ENCODE results near the gene CD40LG. TPM values are rescaled to one million over a fixed set of nuclear protein-coding genes. Genes with fewer than 3 reads are reported as not detected.

Gene CD40LG
- total RNA-seq, 1 experiment from 2014 or later = not detected

DNA sequence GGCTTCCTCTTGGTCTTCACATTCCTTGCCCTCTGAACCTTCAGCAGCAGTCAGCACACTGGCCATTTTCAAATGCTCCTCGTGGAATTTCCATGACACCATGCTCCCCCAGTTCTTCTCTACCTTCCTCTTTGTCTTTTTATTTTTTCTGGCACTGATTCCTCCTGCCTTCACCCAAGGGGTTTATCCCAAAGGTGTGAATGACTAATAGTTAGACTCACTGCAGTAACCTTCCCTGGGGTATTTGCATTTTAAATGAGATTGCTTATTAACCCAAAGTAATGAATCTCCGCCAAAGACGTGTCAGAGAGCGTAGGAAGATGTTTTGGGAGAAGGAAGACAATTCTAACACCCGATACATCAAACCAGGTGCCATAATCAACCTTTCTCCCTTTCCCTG is 36.2 kb downstream of the CD40LG start:
- Histone ChIP-seq H4K91ac (ENCODE audit: insufficient read length, low read depth, low read length) (no peak overlapping the region), H3K4ac (ENCODE audit: low read depth, low read length) (no peak overlapping the region), H3K9ac (ENCODE audit: extremely low read depth, insufficient read length, low read length) (no peak overlapping the region), H3K4me2 (ENCODE audit: insufficient read depth, insufficient read length, low read length) (no peak overlapping the region), H3K9me3 (ENCODE audit: control insufficient read depth, low read depth, low read length) (peaks cover 60% of the 10 kb centered on the region), H3K18ac (ENCODE audit: insufficient read length, low read depth, low read length) (no peak overlapping the region), H3K23ac (ENCODE audit: insufficient read length, low read depth, low read length) (no peak overlapping the region), H2AK5ac (ENCODE audit: insufficient read length, low read length) (no peak overlapping the region), H2AFZ (ENCODE audit: low read length) (no peak overlapping the region), H3K79me2 (ENCODE audit: insufficient read depth, low read length) (no peaks in the 10 kb centered on the region), H3K4me1 (ENCODE audit: insufficient read depth, low read length) (peaks cover 1% of the 10 kb centered on the region; the same call in 1 of the 2 replicates), H2BK20ac (ENCODE audit: low read depth, low read length, poor library complexity, severe bottlenecking) (no peak overlapping the region), H4K5ac (ENCODE audit: insufficient read length, low read depth, low read length) (no peak overlapping the region), H3K27me3 (ENCODE audit: insufficient read depth, low read length) (no peaks in the 10 kb centered on the region), H2BK5ac (ENCODE audit: insufficient read length, low read length) (no peak overlapping the region), H2BK120ac (ENCODE audit: low read depth, low read length, poor library complexity, severe bottlenecking) (no peak overlapping the region), H3K27ac (ENCODE audit: insufficient read length, low read depth, low read length) (no peak overlapping the region), H3K23me2 (ENCODE audit: insufficient read length, low read depth, low read length, poor library complexity, severe bottlenecking) (no peaks in the 10 kb centered on the region), H4K8ac (replicated peaks; ENCODE audit: insufficient read length, low read depth, low read length) (no peak overlapping the region), H2BK15ac (ENCODE audit: low read depth, low read length) (no peak overlapping the region), H3K79me1 (ENCODE audit: insufficient read depth, low read depth, low read length, poor library complexity, severe bottlenecking) (no peaks in the 10 kb centered on the region), H2BK12ac (ENCODE audit: insufficient read length, low read depth, low read length) (no peak overlapping the region), H3K56ac (ENCODE audit: insufficient read length, low read depth, low read length) (no peak overlapping the region), H3T11ph (ENCODE audit: low read length) (no peak overlapping the region), H4K20me1 (ENCODE audit: control insufficient read depth, insufficient read depth, insufficient read length) (no peaks in the 10 kb centered on the region), H3K14ac (ENCODE audit: insufficient read depth, low read length) (no peak overlapping the region)
- Mint-ChIP-seq H3K4me1 (peaks cover 5 to 10% of the 10 kb centered on the region in 2 experiments; a peak in 3 of 4 replicates), H3K27me3 (ENCODE audit: low read depth) (no peaks in the 10 kb centered on the region), H3K27ac (no peak overlapping the region), H3K9me3 (peaks cover 21 to 28% of the 10 kb centered on the region in 2 experiments), H3K4me3 (no peak overlapping the region), H3K36me3 (ENCODE audit: insufficient read depth in 1 of 3, low read depth in 3 of 3) (no peaks in the 10 kb centered on the region; a peak in 1 of 7 replicates)
- TF ChIP-seq, protein P1, sequence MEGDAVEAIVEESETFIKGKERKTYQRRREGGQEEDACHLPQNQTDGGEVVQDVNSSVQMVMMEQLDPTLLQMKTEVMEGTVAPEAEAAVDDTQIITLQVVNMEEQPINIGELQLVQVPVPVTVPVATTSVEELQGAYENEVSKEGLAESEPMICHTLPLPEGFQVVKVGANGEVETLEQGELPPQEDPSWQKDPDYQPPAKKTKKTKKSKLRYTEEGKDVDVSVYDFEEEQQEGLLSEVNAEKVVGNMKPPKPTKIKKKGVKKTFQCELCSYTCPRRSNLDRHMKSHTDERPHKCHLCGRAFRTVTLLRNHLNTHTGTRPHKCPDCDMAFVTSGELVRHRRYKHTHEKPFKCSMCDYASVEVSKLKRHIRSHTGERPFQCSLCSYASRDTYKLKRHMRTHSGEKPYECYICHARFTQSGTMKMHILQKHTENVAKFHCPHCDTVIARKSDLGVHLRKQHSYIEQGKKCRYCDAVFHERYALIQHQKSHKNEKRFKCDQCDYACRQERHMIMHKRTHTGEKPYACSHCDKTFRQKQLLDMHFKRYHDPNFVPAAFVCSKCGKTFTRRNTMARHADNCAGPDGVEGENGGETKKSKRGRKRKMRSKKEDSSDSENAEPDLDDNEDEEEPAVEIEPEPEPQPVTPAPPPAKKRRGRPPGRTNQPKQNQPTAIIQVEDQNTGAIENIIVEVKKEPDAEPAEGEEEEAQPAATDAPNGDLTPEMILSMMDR (conservative IDR thresholded peaks at IDR 0.05) = no peak
- WGBS (ENCODE audit: extremely low coverage, insufficient read length, low lambda C conversion rate) = no CpG with 5 or more reads among the region's 5 CpGs
- DNase-seq = no peak

Measured in H9 (cell line).